Gastroesophageal sphincter (tissue), 3 donors: ENCODE data around the gene ATP11A.

ENCODE experiments used
- EP300 ChIP-seq: sonication (generic); formaldehyde crosslinking; IDR thresholded peaks from one replicate; pipeline ENCODE4 v1.6.1; 2017; ENCODE audit warnings: antibody characterized with exemption, mild to moderate bottlenecking
- POLR2A ChIP-seq, 2 donors: fragments of 450-650 bp; IDR thresholded peaks; one replicate each; pipeline ENCODE4 v1.6.1; 2017; ENCODE audit warnings: antibody characterized with exemption in 2 of 2, mild to moderate bottlenecking in 2 of 2, moderate library complexity in 1 of 2
- POLR2AphosphoS5 ChIP-seq: sonication (generic); formaldehyde crosslinking; IDR thresholded peaks from one replicate; pipeline ENCODE4 v1.6.1; 2017; ENCODE audit warnings: antibody characterized with exemption
- TF ChIP-seq, protein P1 (sequence below), 4 experiments: fragments of 200-600 bp in 2 of 4; fragments of 450-650 bp in 2 of 4; sonication (generic) in 1 of 4; IDR thresholded peaks; one replicate each; pipeline ENCODE4 v1.5.1; 2017 to 2019; ENCODE audit warnings: antibody characterized with exemption in 4 of 4, mild to moderate bottlenecking in 2 of 4, moderate library complexity in 2 of 4

GRCh38 chr13:112740502-112741131, 50.8 kb downstream of the ATP11A start:
- TF ChIP-seq, protein P1, sequence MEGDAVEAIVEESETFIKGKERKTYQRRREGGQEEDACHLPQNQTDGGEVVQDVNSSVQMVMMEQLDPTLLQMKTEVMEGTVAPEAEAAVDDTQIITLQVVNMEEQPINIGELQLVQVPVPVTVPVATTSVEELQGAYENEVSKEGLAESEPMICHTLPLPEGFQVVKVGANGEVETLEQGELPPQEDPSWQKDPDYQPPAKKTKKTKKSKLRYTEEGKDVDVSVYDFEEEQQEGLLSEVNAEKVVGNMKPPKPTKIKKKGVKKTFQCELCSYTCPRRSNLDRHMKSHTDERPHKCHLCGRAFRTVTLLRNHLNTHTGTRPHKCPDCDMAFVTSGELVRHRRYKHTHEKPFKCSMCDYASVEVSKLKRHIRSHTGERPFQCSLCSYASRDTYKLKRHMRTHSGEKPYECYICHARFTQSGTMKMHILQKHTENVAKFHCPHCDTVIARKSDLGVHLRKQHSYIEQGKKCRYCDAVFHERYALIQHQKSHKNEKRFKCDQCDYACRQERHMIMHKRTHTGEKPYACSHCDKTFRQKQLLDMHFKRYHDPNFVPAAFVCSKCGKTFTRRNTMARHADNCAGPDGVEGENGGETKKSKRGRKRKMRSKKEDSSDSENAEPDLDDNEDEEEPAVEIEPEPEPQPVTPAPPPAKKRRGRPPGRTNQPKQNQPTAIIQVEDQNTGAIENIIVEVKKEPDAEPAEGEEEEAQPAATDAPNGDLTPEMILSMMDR (IDR thresholded peaks at IDR 0.05), result no peak
- TF ChIP-seq EP300 (no peak), POLR2AphosphoS5 (no peak), POLR2A (IDR thresholded peaks at IDR 0.05) (no peak)
